KOPT-K1 (cell line): ENCODE data around the gene SNTG2.
"Not testable (repeated sequence)": the region's sequence is repeated elsewhere in the genome, so short reads cannot be mapped to it uniquely, and the experiment has no call there.

Source experiments
- H3K27ac ChIP-seq: fragments of 200-600 bp; sonication (generic); 2 replicates; pipeline ENCODE4 v1.5.1; 2016; ENCODE audit warnings: antibody characterized with exemption, mild to moderate bottlenecking, low read depth, low read length; ENCODE audit not compliant: poor library complexity, severe bottlenecking
- H3K36me3 ChIP-seq: fragments of 200-600 bp; sonication (generic); 2 replicates; pipeline ENCODE4 v1.5.1; 2017; ENCODE audit warnings: antibody characterized with exemption, mild to moderate bottlenecking, low read length, moderate library complexity; ENCODE audit not compliant: insufficient read depth
- H3K9me3 ChIP-seq: fragments of 200-600 bp; sonication (generic); 2 replicates; pipeline ENCODE4 v1.5.1; 2017; ENCODE audit warnings: antibody characterized with exemption, low read length, mild to moderate bottlenecking; ENCODE audit not compliant: insufficient read depth, poor library complexity, severe bottlenecking

SNTG2 gene

DNA sequence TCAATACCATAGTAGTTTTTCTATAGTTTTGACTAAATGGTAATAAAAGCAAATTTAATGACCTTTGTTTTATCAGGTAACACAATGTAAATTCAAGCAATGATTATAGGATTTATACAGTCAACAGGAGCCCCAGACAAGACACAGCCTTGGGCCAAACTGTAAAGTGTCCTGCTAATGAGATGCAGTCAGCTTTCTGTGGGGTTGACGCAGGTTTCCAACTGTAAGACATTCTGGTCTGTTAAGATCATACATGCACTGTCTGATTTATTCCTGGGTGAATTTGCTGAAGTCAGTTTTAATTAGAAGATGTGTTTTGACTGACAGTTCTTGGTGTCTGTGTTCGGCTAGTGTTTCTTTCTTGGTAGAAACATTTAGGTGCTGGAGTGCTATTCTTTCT, 180.3 kb downstream of the SNTG2 start:
- Histone ChIP-seq H3K27ac (no peak overlapping the region), H3K36me3 (no peaks in the 10 kb centered on the region), H3K9me3 (no peaks in the 10 kb centered on the region)

DNA sequence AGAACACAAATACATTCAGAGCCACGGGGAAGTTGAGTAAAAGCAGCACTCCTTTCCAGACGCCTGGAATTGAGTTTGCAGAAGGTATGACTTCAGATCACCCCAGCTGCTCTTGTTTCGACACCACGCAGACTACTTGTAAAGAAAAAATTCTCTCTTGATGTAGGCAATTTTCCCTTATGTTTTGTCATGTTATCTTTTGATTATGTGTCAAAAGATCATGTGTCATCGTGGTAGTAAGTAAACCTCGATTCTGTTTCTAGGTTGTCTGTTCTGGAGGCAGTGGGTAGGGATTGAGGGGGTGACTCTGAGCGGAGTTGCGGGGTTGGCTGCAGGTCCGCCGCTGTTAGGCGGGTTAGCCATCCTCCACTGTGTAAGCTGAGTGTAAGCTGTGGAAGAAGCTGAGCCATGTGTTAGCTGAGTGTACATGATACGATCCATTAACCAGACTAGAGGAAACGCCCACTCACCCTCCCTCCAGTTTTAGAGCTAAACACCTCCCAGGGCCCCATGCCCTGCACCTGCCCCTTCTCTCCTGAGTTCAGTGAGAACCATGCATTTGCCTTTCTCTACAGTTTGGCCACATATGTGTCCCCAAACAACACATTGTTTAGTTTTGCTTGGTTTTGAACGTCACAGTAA, 181.8 kb downstream of the SNTG2 start:
- H3K27ac ChIP-seq, result no peak overlapping the region
- no peaks in the 10 kb centered on the region for H3K9me3 ChIP-seq
- no peaks in the 10 kb centered on the region for H3K36me3 ChIP-seq

DNA sequence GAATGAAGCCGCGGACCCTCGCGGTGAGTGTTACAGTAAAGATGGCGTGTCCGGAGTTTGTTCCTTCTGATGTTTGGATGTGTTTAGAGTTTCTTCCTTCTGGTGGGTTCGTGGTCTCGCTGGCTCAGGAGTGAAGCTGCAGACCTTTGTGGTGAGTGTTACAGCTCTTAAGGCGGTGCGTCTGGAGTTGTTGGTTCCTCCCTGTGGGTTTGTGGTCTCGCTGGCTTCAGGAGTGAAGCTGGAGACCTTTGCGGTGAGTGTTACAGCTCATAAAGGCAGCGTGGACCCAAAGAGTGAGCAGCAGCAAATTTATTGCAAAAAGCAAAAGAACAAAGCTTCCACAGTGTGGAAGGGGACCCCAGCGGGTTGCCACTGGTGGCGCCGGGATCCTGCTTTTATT, 183.2 kb downstream of the SNTG2 start:
- not testable (repeated sequence) for H3K36me3 ChIP-seq, H3K27ac ChIP-seq, H3K9me3 ChIP-seq

DNA sequence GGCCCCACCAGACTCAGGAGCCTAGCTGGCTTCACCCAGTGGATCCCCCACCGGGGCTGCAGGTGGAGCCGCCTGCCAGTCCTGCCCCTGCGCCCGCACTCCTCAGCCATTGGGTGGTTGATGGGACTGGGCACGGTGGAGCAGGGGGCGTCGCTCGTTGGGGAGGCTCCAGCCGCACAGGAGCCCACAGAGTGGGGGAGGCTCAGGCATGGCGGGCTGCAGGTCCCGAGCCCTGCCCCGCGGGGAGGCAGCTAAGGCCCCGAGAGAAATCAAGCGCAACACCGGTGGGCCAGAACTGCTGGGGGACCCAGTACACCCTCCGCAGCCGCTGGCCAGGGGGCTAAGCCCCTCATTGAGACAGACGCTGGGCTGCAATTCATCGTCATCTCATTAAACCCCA, 184.0 kb downstream of the SNTG2 start:
- Histone ChIP-seq H3K36me3 (no peaks in the 10 kb centered on the region), H3K9me3 (no peaks in the 10 kb centered on the region), H3K27ac (no peak overlapping the region)

DNA sequence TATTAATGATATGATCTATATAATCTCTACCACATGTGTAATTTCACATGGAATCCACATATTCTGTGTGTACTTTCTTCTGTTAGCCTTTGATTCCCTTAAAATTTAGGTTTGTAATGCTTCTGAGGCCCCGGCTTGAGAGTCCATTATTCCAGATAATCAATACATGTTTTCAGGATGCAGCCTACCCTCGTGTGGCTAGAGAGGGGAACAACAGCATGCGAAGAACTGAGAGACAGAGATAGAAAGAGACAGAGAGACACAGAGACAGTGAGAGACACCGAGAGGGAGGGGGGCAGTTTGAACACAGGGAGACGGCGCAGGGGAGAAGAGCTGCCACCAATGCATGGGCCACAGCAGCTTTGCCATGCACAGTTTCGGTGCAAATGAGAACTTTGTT, 185.4 kb downstream of the SNTG2 start:
- Histone ChIP-seq H3K36me3 (no peaks in the 10 kb centered on the region), H3K9me3 (no peaks in the 10 kb centered on the region), H3K27ac (no peak overlapping the region)

DNA sequence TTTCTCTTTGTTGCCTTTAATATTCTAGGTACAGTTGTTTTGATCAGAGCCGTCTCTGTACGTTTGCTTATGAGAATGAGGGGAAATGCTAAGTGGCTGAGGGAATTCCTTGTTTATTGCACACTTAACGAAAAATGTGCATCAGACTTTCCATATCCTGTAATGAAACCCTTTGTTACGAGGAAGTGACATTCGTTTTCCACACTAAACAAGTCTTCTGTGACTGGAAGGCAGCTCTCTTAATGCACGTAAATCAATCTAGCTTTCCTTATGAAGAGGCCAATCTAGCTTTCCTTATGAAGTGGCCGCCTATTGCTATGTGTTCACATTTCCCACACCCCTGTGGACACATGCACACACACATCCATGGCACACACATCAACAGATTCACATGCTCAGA, 186.2 kb downstream of the SNTG2 start:
- no peak overlapping the region for H3K27ac ChIP-seq
- H3K9me3 ChIP-seq, result no peaks in the 10 kb centered on the region
- 0 out of 2 replicates have a peak, but pooled peaks cover 2% of the 10 kb centered on the region for H3K36me3 ChIP-seq

DNA sequence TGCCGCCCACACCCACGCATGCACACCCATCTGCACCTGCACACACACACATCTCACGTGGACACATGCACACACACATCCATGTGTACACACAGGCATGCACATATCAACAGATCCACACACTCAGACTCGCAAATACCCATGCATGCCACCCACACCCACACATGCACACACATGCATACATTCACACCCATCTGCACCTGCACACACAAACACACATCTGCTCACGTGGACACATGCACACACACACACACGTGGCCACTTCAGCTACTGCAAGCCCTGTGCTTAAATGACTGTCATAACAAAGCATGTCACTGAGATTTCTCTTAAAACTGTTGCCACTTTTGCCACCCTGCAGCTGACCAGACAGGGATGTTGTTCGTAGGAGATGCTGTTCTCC, 186.6 kb downstream of the SNTG2 start:
- Histone ChIP-seq H3K9me3 (no peaks in the 10 kb centered on the region), H3K36me3 (0 out of 2 replicates have a peak, but pooled peaks cover 6% of the 10 kb centered on the region), H3K27ac (no peak overlapping the region)

DNA sequence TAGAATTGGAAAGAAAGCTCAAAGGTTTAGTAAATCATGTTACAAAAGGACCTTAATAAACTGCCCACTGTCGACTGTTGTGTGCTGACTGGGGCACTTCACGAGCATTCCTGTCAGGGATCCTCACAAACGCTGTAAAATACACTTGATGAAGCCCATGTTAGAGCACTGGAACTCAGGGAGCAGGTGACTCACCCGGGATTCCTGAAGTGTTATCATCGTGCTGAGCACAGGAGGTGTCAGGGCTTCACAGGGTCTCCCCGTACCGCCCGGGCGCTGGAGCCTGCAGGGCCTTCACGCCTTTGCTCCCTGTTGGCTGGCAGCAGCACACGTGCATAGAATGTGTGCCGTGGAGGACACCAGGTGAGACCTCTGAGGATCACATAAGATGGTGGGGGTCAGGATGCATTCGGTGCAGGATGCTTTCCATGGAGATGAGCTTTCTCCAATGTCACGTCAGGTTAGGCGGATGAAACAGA, 187.3 kb downstream of the SNTG2 start:
- Histone ChIP-seq H3K9me3 (no peaks in the 10 kb centered on the region), H3K36me3 (0 out of 2 replicates have a peak, but pooled peaks cover 6% of the 10 kb centered on the region), H3K27ac (no peak overlapping the region)

DNA sequence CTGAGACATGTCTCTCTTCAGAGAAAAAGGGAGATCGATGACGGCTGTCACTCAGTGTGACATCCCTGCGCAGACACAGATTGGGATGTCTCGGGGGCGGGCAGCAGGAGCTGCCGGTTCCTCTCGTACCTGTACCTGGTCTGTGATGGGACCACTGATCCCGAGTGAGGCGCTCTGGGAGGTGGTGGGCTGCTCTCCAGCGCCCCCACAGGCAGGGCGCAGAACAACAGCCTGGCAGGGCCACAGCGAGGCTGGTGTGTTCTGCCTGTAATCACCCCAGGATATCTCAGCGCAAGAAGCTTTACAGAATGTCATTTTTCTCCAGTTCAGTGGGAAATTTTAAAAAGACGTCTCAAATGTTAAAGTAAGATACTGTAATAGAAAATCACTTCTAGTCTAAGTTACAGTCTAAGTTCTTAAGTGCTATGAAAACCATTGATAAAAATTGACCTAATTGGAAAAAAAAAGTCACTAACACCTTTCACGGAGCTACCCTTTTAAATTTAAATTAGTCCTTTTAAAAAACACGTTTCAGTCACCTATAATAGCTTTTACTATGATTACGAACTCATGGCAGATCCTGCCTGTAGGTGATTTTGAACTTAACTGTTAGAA, 189.8 kb downstream of the SNTG2 start:
- no peak overlapping the region for H3K27ac ChIP-seq
- H3K9me3 ChIP-seq, result peaks cover 10% of the 10 kb centered on the region
- 0 out of 2 replicates have a peak, but pooled peaks cover 6% of the 10 kb centered on the region for H3K36me3 ChIP-seq

DNA sequence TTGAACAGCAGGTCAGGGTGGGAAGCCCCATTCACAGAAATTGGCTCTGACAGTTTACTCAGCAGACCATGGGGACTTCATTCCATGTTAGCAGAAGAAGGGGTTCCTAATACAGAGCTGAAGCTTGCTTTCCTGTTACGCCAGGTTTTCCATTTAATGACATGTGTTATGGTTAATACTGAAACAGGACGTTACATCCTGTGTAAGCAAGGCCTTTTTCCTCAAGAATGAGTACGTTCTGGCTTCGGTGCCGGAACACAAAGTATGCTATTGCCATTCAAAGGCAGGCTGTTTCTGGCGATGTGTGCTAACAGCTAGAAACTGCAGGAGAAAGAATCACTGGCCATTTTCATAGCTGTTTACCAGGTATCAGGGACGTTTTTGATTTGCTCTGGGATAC, 190.4 kb downstream of the SNTG2 start:
- Histone ChIP-seq H3K36me3 (0 out of 2 replicates have a peak, but pooled peaks cover 6% of the 10 kb centered on the region), H3K27ac (no peak overlapping the region), H3K9me3 (peaks cover 10% of the 10 kb centered on the region)

DNA sequence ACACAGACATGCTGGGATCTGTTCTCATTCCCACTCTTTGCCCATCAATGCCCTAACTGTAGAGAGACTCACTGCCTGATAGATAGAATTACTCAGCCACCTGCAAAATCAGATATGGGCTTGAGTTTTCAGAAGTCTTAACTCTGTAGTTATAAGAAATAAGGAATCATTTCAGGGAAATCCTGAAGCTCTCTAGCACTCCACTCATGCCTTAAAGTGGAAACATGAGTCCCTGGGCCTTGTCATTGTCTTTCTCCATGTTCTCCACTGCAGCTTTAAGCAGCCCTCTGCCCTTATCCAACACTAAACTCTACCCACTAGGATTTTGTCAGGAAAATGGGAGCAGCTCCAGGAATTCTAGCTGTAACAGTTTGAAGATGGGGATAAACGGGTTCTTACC, 192.5 kb downstream of the SNTG2 start:
- Histone ChIP-seq H3K27ac (no peak overlapping the region), H3K9me3 (peaks cover 10% of the 10 kb centered on the region), H3K36me3 (0 out of 2 replicates have a peak, but pooled peaks cover 6% of the 10 kb centered on the region)

DNA sequence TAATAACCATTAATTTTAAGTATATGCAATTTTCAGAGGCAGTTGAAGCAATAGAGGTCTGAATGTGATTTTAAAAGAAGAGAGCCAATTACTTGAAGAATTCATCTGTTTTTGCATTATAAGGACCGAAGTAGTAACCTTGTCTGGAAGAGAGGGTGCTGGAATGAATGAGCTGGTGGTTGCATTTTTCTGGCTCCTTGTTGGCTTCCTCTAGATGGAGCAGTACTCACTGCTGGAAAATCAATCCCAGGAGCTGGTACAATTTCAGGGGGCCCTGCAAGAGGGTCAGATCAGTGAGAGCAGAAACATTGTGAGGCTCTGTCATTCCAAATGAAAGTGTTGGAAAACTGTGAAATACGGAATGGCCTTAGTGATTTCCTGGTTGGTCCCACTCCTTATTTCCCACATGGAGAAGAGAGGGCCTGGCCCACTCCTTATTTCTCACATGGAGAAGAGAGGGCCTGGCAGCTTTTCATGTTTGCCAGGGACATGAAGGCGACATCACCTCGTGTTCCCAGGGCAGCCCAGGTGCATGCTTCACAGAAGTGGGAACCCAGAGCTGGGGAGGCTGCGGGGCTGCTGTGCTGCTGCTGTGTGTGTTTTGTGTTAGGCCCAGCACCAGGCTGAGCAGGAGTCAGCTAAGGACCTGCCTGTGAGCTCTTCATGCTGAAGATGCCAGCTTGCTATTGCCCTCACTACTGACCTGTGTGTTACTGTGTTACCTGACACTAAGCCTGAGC, 197.4 kb downstream of the SNTG2 start:
- H3K9me3 ChIP-seq, result peaks cover 10% of the 10 kb centered on the region
- H3K36me3 ChIP-seq, result no peaks in the 10 kb centered on the region
- H3K27ac ChIP-seq, result no peak overlapping the region

DNA sequence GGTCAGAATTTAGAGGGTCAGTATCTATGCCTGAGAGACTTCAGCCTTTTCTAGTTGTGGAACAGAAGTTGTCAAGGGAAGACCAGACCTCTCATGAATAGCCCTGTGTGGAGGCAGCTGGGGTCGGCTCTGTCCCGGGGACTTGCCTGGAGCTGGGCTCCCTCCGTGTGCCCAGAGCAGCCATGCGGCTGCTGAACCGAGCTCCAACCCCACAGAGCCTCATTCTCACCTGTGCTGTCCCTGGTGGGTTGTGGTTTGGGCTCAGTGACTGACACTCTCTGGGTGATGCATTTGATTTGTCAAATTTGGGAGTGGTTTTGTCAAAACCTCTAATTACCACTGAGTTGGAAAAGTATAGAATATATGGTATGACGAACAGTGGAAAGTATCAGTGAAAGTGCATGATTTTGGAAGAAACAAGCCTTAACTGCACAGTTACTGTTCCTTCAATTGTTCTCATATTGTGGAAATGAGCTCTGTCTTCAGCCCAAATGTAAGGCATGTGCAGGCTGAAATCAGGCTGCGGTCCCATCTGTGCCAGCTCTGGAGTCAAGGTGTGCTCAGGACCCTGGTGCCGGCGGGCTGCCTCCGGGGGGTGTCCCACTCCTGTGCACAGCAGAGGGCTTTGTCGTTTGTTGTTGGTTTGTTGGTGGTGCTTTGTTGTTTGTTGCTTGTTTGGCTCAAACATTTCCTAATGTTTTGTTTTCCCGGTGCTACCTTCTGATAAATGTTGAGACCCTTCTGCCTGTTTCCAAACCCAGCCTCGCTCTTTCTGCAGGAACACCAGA, 200.3 kb downstream of the SNTG2 start:
- H3K27ac ChIP-seq, result no peak overlapping the region
- no peaks in the 10 kb centered on the region for H3K36me3 ChIP-seq
- no peaks in the 10 kb centered on the region for H3K9me3 ChIP-seq

DNA sequence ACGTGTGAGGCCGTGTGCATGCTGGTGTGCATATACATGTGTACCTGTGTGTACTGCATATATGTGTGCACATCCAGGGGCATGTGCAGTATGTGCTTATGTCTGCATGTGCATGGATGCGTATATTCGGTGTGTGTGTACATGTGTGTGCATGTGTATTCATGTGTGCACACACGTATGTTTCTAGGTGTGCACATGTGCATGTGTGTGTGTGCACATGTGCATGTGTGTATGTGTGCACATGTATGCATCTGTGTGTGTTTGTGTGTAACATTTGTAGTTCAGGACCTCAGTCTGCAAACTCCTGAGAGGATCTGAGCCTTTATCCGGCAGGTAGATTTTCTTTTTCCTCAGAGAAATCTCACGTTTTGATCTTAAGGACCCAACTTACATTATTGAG, 201.7 kb downstream of the SNTG2 start:
- H3K36me3 ChIP-seq, result no peaks in the 10 kb centered on the region
- no peak overlapping the region for H3K27ac ChIP-seq

DNA sequence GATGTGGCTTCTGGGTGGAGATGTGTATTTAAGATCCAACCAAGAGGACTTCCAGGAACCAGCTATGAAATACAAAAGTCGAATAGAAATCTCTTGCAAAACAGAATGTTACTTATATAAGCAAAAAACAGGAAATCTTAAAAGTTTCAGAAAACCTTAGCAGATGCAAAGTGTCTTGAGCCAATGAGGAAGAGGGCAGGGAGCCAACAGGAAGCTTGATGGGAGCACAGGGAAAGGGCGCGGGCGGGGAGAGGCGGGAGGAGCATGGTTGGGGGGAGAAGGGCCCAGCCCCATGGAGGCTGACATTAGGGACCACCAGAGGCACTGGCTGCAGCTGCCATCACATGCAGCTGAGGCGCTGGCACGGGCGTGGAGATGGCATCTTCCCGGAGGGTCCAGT, 203.3 kb downstream of the SNTG2 start:
- Histone ChIP-seq H3K36me3 (no peaks in the 10 kb centered on the region), H3K27ac (no peak overlapping the region), H3K9me3 (no peaks in the 10 kb centered on the region)

More for the DNA sequence above, 201.7 kb downstream of the SNTG2 start:
- H3K9me3 ChIP-seq, result no peaks in the 10 kb centered on the region
